Dermis blood vessel endothelial cell (primary cell): ENCODE measurements around the gene GAGE12G. TPM values are rescaled to one million over a fixed set of nuclear protein-coding genes. Genes with fewer than 3 reads are reported as not detected.
"Not testable (repeated sequence)": the region's sequence is repeated elsewhere in the genome, so short reads cannot be mapped to it uniquely, and the experiment has no call there.

Experiments
- DNase-seq: peaks from one replicate; pipeline ENCODE4 v3.0.0; 2010
- total RNA-seq: library from RNA; depleted of rRNA; stranded (reverse); fragments of >200 nt; gene quantifications from 2 replicates; pipeline ENCODE4 v1.2.3, GENCODE V29; 2014

GAGE12G gene, protein sequence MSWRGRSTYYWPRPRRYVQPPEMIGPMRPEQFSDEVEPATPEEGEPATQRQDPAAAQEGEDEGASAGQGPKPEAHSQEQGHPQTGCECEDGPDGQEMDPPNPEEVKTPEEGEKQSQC
- not detected in 2 replicates for total RNA-seq

DNA sequence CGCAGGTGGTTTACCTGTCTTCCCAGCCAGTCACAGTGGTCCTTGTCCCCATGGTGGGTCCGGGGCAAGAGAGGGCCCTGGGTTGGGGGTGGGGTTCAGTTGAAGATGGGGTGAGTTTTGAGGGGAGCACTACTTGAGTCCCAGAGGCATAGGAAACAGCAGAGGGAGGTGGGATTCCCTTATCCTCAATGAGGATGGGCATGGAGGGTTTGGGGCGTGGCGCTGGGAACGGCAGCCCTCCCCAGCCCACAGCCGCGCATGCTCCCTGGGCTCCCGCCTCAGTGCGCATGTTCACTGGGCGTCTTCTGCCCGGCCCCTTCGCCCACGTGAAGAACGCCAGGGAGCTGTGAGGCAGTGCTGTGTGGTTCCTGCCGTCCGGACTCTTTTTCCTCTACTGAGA lies at the start of gene GAGE12G:
Gene GAGE12G, plus strand, starts transcription at position 301 of the 400 bp plus-strand sequence. CDS start 1,155 bp downstream, outside the sequence.
- not testable (repeated sequence) for DNase-seq

DNA sequence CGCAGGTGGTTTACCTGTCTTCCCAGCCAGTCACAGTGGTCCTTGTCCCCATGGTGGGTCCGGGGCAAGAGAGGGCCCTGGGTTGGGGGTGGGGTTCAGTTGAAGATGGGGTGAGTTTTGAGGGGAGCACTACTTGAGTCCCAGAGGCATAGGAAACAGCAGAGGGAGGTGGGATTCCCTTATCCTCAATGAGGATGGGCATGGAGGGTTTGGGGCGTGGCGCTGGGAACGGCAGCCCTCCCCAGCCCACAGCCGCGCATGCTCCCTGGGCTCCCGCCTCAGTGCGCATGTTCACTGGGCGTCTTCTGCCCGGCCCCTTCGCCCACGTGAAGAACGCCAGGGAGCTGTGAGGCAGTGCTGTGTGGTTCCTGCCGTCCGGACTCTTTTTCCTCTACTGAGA lies 38.3 kb upstream of the GAGE12G start, which contains the start of gene GAGE12C:
Gene GAGE12C, plus strand, starts transcription at position 301 of the 400 bp plus-strand sequence. CDS start 1,155 bp downstream, outside the sequence.
- not testable (repeated sequence) for DNase-seq

DNA sequence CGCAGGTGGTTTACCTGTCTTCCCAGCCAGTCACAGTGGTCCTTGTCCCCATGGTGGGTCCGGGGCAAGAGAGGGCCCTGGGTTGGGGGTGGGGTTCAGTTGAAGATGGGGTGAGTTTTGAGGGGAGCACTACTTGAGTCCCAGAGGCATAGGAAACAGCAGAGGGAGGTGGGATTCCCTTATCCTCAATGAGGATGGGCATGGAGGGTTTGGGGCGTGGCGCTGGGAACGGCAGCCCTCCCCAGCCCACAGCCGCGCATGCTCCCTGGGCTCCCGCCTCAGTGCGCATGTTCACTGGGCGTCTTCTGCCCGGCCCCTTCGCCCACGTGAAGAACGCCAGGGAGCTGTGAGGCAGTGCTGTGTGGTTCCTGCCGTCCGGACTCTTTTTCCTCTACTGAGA lies 28.8 kb upstream of the GAGE12G start, which contains the start of gene GAGE12D:
Gene GAGE12D, plus strand, starts transcription at position 301 of the 400 bp plus-strand sequence. CDS start 1,155 bp downstream, outside the sequence.
- DNase-seq: not testable (repeated sequence)

DNA sequence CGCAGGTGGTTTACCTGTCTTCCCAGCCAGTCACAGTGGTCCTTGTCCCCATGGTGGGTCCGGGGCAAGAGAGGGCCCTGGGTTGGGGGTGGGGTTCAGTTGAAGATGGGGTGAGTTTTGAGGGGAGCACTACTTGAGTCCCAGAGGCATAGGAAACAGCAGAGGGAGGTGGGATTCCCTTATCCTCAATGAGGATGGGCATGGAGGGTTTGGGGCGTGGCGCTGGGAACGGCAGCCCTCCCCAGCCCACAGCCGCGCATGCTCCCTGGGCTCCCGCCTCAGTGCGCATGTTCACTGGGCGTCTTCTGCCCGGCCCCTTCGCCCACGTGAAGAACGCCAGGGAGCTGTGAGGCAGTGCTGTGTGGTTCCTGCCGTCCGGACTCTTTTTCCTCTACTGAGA lies 19.2 kb upstream of the GAGE12G start, which contains the start of gene GAGE12E:
Gene GAGE12E, plus strand, starts transcription at position 301 of the 400 bp plus-strand sequence. CDS start 1,155 bp downstream, outside the sequence.
- DNase-seq: not testable (repeated sequence)

DNA sequence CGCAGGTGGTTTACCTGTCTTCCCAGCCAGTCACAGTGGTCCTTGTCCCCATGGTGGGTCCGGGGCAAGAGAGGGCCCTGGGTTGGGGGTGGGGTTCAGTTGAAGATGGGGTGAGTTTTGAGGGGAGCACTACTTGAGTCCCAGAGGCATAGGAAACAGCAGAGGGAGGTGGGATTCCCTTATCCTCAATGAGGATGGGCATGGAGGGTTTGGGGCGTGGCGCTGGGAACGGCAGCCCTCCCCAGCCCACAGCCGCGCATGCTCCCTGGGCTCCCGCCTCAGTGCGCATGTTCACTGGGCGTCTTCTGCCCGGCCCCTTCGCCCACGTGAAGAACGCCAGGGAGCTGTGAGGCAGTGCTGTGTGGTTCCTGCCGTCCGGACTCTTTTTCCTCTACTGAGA lies 9.7 kb upstream of the GAGE12G start, which contains the start of gene GAGE12F:
Gene GAGE12F, plus strand, starts transcription at position 301 of the 400 bp plus-strand sequence. CDS start 1,155 bp downstream, outside the sequence.
- DNase-seq: not testable (repeated sequence)

DNA sequence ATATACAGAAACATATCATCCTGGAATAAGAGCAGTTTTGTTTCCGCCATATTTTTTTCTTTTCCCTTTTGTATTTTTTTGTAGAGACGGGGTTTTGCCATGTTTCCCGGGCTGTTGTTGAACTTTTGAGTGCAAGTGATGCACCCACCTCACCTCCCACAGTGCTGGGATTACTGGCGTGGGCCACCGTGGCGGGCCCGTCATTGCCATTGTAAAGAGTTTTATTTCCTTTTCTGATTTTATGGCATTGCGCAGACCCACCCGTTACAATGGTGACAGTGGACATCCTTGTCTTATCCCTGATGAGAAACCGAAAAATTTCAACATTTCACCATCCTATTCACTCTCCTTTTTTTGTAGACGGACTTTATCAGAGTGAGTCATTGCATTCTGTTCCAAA lies 1.5 kb upstream of the GAGE12G start:
- DNase-seq: not testable (repeated sequence)

DNA sequence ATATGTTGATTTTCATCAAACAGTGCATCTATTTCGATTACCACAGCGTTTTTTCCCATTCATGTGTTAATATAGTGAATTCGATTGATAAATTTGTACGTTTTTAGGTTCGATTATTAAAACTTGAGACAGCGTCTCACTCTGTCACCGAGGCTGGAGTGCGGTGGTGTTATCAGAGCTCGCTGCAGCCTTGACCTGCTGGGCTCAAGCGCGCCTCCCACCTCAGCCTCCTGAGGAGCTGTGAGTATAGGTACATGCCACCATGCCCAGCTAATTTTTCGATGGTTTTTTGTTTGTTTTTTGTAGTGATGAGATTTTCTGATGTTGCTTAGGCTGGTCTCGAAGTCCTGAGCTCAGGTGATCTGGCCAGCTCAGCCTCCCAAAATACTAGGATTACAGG lies 1.0 kb upstream of the GAGE12G start:
- DNase-seq: not testable (repeated sequence)

DNA sequence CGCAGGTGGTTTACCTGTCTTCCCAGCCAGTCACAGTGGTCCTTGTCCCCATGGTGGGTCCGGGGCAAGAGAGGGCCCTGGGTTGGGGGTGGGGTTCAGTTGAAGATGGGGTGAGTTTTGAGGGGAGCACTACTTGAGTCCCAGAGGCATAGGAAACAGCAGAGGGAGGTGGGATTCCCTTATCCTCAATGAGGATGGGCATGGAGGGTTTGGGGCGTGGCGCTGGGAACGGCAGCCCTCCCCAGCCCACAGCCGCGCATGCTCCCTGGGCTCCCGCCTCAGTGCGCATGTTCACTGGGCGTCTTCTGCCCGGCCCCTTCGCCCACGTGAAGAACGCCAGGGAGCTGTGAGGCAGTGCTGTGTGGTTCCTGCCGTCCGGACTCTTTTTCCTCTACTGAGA lies 9.4 kb downstream of the GAGE12G start, which contains the start of gene GAGE12H:
Gene GAGE12H, plus strand, starts transcription at position 301 of the 400 bp plus-strand sequence. CDS start 1,155 bp downstream, outside the sequence.
- DNase-seq: not testable (repeated sequence)

DNA sequence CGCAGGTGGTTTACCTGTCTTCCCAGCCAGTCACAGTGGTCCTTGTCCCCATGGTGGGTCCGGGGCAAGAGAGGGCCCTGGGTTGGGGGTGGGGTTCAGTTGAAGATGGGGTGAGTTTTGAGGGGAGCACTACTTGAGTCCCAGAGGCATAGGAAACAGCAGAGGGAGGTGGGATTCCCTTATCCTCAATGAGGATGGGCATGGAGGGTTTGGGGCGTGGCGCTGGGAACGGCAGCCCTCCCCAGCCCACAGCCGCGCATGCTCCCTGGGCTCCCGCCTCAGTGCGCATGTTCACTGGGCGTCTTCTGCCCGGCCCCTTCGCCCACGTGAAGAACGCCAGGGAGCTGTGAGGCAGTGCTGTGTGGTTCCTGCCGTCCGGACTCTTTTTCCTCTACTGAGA lies 19.0 kb downstream of the GAGE12G start, which contains the start of gene GAGE2A:
Gene GAGE2A, plus strand, starts transcription at position 301 of the 400 bp plus-strand sequence. CDS start 1,155 bp downstream, outside the sequence.
- not testable (repeated sequence) for DNase-seq

DNA sequence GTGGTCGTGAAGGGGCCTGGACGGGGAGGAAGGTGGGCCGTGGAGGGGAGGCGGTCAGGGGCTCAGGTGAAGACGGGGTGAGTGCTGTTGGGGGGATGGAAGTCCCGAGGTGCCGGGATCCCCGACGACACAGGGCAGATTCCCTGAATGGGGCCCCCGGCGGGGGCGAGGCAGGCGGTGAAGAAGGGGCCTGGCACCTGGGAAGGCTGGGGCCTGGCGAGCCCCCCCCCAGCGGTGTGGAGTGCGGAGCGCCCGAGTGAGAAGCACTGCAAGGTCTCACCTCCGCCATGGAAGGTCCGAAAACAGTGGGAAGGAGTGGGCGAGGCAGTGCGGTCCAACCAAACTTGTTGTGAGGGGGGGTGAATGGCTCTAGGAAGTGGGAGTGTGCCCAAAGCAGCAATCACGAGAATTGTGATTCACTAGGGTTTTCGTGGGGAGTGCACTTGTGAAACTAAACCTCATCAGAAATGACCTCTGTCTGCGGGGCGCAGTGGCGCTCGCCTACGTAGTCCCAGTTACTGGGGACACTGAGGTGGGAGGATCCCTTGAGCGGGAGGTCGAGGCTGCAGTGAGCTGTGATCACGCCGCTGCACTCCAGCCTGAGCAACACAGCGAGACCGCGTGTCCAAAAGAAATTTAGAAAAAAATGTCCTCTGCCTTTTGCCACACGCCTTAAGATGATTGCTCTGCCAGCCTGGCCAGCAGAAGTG lies 19.7 kb downstream of the GAGE12G start:
- not testable (repeated sequence) for DNase-seq

DNA sequence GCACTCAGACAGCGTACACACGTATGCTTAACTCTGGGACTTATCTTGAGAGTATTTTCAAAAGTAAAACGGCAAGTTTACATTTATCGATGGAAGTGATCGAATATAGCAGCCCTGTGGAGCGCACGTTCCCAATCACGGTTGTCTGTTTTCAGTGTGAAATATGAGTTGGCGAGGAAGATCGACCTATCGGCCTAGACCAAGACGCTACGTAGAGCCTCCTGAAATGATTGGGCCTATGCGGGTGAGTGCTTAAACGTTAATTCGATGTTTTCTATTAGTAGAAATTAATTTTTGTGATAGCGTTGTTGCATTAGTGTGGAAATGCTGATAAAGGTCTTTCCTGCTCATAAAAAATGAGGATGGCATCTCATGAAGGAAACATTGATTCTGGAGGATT lies 20.3 kb downstream of the GAGE12G start:
- DNase-seq: not testable (repeated sequence)

DNA sequence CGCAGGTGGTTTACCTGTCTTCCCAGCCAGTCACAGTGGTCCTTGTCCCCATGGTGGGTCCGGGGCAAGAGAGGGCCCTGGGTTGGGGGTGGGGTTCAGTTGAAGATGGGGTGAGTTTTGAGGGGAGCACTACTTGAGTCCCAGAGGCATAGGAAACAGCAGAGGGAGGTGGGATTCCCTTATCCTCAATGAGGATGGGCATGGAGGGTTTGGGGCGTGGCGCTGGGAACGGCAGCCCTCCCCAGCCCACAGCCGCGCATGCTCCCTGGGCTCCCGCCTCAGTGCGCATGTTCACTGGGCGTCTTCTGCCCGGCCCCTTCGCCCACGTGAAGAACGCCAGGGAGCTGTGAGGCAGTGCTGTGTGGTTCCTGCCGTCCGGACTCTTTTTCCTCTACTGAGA lies 28.5 kb downstream of the GAGE12G start, which contains the start of gene GAGE1:
Gene GAGE1, plus strand, starts transcription at position 301 of the 400 bp plus-strand sequence. CDS start 1,155 bp downstream, outside the sequence.
- DNase-seq: not testable (repeated sequence)

DNA sequence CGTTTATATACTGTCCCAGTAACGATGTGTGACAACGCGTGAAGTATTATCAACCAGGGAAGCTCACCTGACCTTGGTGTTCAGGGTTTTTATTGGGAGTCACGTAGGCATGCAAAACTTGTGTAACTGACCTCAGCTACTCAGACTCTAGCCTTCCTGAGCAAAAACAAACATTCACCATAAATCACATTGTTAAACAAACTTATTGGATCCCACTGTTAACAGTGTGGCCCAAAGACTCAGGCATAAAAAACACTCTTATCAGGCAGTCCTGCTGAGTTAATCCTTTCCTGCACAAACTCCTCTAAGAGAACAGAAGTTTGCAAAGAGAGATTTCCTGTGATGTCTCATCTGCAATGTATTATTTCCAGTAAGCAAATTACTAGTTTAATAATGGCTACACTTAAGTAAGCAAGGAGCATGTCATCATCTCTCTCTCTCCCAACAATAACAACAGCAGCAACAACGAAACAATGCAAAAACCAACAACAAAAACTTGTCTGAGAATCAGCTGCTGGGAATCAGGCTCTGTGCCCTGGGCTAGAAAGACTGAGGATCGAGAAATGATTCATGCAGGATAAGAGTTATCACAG lies 40.6 kb downstream of the GAGE12G start:
- DNase-seq: peak; percentile 0

DNA sequence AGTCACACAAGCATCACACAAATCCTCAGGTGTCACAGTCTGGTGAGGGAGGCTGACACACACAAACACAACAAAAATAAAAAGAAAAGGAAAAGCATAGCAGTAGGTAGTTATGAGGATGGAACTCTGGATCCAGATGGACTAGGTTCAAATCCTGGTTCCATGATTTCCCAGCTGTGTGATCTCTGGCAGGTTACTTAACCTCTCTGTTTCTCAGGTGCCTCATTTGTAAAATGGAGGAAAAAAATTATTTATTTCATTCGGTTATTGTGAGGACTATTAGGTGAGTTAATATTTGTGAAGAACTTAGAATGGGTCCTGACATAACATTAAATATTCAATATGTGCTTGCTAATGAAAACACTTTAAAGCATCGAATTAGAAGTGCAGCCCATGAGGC lies 48.4 kb downstream of the GAGE12G start:
- DNase-seq: no peak

Other genes with a start within 250 kb of the GAGE12G start
- gene GAGE12J, start 248.4 kb upstream of the GAGE12G start, total RNA-seq: not detected in 2 replicates
- not detected in 2 replicates for gene GAGE13, start 238.8 kb upstream of the GAGE12G start, total RNA-seq
- not detected in 2 replicates for gene GAGE12C, start 38.2 kb upstream of the GAGE12G start, total RNA-seq
- gene GAGE12D, start 28.7 kb upstream of the GAGE12G start, total RNA-seq: not detected in 2 replicates
- gene GAGE12E, start 19.1 kb upstream of the GAGE12G start, total RNA-seq: not detected in 2 replicates
- gene GAGE12F, start 9.6 kb upstream of the GAGE12G start, total RNA-seq: not detected in 2 replicates
- not detected in 2 replicates for gene GAGE12H, start 9.5 kb downstream of the GAGE12G start, total RNA-seq
- not detected in 2 replicates for gene GAGE2A, start 19.1 kb downstream of the GAGE12G start, total RNA-seq
- not detected in 2 replicates for gene GAGE1, start 28.6 kb downstream of the GAGE12G start, total RNA-seq
- gene PAGE1, start 125.6 kb downstream of the GAGE12G start, total RNA-seq: not detected in 2 replicates